ENCODE data around the gene LRRC4B.

The LRRC4B gene

GRCh38 chr19:50569938-50570540, 1.8 kb upstream of the LRRC4B start:
- no peak for DNase-seq

DNA sequence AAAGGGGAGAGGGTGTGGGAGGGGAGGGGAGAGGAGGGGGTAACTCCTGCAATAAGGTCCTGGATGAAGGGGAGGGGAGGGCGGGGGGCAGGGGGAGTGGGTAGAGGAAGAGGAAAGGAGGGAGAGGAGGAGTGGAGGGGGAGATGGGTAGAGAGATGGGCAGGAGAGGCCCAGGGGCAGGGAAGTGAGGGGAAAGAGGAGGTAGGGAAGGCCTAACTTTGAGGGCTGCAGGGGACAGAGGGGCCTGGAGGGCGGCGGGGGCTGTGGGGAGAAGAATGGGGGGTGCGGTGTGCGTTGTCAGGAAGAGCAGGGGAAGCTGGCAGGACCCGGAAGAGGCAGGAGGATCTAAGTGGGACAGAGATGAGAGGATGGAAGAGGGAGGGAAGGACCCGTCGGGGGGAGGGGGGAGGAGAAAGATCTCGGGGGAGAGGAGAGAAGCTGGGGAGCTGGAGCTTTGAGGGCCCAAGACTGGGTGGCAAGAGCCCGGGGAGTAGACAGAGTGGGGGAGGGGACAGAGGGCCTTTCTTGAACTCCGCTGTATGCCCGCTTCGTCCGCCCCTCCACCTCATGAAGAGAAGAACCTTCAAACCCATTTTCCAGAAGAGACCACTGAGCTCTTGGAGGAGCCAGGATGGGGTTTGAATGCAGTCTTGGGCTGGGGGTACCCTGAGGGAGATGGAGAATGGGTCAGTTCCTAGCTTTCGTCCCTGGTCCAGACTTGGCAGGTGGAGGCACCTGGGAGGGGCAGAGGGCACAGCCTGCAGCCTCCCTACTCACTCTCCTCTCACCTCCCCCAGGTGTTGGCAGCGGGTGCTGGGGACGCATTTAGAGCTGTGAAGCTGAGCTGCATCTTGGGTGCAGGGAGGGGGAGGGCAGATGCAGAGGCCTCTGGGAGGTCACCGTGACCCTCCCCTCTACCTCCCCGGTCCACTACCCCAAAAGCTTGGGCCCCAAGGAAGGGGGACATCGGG, 778 bp upstream of the LRRC4B start:
- no peak for DNase-seq

DNA sequence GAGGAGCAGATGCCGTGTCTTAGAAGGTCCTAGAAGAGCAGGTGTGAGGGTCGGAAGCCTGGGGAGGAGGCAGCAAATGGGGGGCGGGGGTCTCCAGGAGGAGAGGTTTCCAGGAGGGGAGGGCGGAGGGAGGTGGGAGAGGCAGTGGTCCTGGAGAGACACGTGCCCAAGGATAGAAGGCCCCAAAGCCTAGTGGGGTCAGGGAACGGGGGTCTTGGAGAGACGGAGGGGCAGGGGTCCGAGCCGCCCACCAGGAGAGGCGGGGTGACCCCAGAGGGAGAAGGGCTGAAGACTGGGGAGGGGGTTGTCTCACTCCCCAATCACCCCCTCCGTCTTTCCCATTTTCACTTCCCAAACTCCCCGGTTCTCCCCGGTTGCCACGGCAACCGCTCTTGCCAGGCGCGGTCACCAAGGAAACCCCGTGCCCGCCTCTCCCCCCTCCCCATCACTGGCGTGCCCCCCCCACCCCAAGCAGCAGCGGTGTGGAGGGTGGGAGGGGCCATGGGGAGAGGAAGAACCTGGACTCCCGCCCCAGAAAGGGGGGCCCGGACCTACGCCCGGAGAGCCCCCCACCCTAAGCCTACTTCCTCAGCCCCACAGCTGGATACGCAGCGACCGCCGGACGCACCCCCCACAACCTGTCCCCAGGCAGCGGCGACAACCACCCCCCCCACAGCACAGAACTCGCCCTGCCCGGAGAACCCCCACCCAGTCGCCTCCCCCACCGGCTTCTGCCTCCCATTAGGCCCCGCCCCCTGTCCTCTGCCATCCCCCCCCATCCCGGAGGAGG, 988 bp downstream of the LRRC4B start:
- DNase-seq: no peak

DNA sequence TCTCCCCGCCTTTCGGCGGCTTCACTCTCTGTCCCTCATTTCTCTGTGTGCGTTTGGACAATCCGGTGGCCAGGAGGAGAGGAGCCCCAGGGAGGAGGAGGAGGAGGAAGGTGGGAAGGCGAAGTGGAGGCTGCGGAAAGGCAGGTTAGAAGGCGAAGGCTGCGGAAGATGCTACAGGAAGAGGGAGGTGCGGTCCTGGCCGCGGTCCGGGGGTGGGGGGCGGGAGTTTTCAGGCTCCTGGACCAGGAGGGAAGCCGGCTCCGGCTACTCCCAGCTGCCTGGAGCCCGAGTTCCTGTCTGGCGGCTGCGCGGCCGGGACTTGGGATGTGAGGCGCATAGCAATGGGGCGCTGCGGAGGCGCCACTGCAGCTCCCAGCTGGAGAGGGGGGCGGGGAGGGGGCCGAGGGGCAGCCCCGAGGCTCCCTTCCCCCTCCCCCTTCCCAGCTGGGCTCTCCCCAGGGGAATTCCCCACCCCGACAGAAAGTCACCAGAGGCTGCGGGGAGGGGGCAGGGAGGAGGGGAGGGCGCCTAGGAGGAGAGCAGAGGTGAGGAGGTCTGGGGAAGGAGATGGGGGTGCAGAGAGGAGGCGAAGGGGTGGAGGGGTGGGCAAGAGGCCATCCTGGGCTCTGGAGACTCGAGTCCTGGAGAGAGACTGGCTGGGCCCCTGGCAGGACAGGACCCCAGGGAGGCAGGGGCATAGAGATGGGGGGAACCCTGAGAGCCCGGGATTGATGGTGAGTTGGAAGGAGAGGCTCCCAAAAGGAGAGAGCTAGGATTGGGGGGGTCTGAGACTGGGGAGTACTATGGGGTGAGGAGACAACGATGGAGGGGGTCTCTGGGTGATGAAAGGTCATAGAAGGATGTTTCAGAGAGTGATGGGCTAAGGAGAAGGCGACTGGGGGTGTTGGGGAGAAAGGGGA, 2.0 kb downstream of the LRRC4B start:
- no peak for DNase-seq

- DNase-seq: no peak
Measured at GRCh38 chr19:50564229-50565105, 3.8 kb downstream of the LRRC4B start.

DNA sequence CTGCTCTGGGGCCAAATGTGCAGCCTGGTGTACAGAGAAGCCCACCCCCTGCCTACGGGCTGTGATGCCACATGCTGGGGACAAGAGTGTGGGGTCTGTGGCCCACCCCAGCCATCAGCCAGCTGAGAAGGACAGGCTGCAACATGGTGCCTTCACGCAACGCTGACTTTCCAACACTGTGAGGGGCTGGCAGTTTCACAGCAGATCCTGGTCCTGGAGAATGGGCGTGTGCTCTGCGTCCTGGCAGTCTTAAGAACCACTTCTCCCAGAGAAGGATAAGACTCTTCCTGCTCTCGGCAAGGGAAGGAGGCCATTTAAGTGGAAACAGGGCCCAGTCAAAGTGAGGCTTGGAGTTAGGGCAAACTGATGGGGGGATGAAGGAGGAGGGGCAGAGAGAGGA, 4.6 kb downstream of the LRRC4B start:
- no peak for DNase-seq

DNA sequence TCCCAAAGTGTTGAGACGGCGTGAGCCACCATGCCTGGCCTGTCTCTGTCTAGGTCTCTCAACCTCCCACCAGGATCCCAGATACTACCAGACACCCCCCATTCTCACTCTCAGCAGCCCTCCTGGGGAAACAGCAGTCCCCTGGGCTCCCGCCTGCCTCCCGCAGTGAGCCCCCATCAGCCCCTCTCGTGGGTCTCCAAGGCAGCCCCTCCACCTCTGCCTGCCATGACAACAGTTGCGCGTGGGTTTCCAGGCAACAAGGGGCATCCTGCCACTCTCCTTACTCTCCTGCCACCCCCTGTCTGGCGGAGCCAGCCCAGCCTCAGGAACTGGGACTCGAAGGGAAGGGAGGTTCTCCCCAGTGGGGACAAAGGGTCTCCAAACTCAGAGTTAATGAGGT, 5.2 kb downstream of the LRRC4B start:
- no peak for DNase-seq

GRCh38 chr19:50562329-50562728, 5.9 kb downstream of the LRRC4B start:
- DNase-seq: no peak

- DNase-seq: no peak
Measured at GRCh38 chr19:50559636-50560035, 8.6 kb downstream of the LRRC4B start.

- DNase-seq: no peak
Measured at GRCh38 chr19:50558449-50558848, 9.8 kb downstream of the LRRC4B start.

- DNase-seq: no peak
Measured at GRCh38 chr19:50558039-50558438, 10.2 kb downstream of the LRRC4B start.

DNA sequence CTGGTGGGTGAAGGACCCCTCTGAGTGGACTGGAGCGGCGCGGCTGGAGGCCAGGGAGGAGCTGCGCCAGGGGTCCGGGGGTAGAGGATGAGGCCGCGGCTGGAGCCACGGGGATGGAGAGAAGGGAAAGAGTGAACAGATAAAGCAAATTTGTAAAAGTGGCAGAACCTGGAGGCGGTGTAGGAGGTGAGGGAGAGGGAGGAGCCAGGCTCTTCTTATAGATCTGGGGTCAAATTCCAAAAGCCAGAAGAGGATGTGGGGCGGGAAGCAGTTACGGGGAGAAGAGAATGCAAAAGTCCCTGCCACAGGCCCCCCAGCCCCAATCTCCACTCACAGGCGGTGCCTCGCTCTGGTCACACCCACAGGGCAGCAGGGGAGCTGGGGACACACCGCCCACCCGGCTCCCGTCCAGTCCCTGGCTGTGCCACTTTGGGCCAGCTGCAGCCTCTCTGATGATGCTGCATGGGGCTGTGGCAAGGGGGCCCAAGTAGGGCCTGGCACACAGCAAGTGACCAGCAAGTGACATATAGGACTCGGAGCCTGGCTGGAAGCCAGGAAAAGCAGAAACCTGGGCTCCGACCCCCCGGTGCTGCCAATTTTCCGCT, 11.1 kb downstream of the LRRC4B start:
- no peak for DNase-seq

GRCh38 chr19:50556282-50557008, 11.8 kb downstream of the LRRC4B start:
- no peak for DNase-seq

DNA sequence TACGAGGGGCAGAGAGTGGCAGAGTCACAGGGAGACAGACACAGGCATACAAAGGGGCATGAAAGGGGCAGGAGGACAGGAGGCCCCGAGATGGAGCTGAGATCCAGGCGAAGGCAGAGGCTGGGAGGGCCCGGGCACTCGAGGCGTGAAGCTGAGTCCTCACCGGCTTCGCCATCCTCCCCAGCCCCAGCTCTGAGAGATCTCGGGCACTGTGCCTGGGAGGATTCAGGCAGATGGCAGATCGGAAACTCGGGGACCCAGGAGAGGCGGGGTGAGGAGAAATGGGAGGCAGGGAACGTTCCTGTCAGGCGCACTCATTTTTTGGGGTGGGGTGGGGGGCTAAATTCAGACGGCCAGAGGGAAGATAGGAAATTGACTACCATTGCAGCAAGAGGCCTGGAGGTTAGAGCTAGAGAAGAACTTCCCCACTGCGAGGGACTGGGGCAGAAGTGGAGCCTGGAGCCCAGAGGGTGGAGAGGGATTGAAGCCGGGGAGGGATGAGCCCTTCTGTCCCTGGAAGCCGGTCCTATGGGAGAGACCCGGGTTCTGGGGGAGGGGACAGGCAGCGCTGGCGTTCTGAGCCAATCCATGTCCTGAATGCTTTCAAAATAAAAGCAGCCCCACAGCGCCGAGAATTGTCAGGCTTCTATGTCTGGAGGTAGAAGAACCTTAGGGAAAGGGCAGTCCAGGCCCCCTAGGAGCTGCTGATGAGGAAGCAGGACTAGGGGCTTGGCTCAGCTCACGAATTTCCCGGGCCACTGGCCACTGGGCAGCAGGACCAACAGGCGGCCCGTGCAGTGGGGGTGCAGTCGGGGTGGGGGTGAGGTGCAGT, 12.6 kb downstream of the LRRC4B start:
- no peak for DNase-seq

GRCh38 chr19:50555033-50555432, 13.2 kb downstream of the LRRC4B start:
- no peak for DNase-seq

GRCh38 chr19:50554212-50554611, 14.0 kb downstream of the LRRC4B start:
- DNase-seq: no peak

DNA sequence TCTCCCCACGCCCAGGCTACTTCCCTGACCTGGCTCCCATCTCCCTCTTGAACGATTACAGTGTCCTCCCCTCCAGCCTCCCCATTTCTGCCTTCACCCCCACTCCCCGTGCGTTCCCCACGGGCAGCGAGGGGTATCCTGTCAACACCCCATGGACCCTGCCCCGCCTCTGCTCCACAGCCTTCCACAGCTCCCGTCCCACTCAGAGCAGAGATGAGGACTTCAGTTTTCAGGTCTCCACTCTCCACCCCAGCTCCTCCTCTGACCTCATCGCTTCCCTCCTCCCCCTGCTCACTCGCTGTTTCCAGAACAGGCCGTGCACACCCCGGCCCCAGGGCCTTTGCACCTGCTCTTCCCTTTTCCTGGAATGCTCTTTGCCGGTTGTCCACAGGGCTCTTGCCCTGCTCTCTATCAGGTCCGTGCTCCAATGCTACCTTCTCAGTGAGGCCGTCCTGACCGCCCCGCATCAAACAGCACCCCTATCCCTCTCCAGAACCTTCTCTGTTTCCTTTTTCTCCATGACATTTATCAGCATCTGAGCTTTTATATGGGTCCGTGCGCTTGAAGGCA, 15.0 kb downstream of the LRRC4B start:
- DNase-seq: no peak

- no peak for DNase-seq
Measured at GRCh38 chr19:50552540-50552939, 15.7 kb downstream of the LRRC4B start.

DNA sequence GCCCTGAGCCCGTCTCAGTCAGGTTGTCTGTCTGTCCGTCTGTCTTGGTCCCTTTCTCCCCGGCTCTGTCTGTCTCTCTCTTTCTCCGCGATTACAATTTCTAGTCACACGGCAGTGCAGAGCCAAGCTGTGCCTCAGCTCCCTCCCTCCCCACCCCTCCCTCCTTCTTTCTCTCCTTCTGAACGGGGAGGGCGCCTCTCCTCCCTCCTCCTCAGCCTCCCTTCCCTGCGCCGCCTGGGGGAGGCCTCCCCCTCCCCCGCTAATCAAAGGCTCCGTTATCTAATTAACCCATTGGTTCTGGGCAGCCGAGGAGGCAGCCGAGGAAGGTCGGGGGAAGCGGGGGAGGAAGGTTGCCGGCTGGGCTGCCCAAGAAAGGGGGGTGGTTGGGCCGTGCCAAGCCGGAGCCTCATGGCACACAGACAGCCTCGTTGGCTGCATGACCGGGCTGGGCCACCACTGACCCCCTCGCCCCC, 16.5 kb downstream of the LRRC4B start:
- DNase-seq: no peak

Data from NCI-H510A (cell line).